Mesenchymal stem cell (in vitro differentiated cells and primary cell): ENCODE data around the gene QSOX2.
"Not testable (repeated sequence)": the region's sequence is repeated elsewhere in the genome, so short reads cannot be mapped to it uniquely, and the experiment has no call there.

Experiments used
- DNase-seq: peaks from one replicate; pipeline ENCODE4 v3.0.0-alpha.2; 2013
- H2AFZ ChIP-seq: one replicate; pipeline ENCODE4 v1.6.1; 2013; ENCODE audit warnings: low read depth, mild to moderate bottlenecking, control low read depth, inconsistent platforms, low read length, moderate library complexity
- H2AK5ac ChIP-seq: 2 replicates; pipeline ENCODE4 v1.6.1; 2013; ENCODE audit warnings: low read length, moderate library complexity, mild to moderate bottlenecking, inconsistent platforms; ENCODE audit not compliant: severe bottlenecking
- H2BK120ac ChIP-seq: one replicate; pipeline ENCODE4 v1.6.1; 2013; ENCODE audit warnings: low read depth, mild to moderate bottlenecking, inconsistent platforms, low read length, moderate library complexity
- H2BK12ac ChIP-seq, 2 experiments: one replicate each; pipeline ENCODE4 v1.6.1; 2013; ENCODE audit warnings: inconsistent platforms in 2 of 2, low read length in 2 of 2, mild to moderate bottlenecking in 2 of 2, moderate library complexity in 2 of 2, control low read depth in 1 of 2
- H2BK15ac ChIP-seq: one replicate; pipeline ENCODE4 v1.6.1; 2013; ENCODE audit warnings: mild to moderate bottlenecking, low read depth, inconsistent platforms; ENCODE audit not compliant: poor library complexity, severe bottlenecking
- H2BK5ac ChIP-seq: 2 replicates; pipeline ENCODE4 v1.6.1; 2013; ENCODE audit warnings: low read depth, mild to moderate bottlenecking, low read length, control low read depth, inconsistent platforms; ENCODE audit not compliant: poor library complexity, severe bottlenecking
- H3K14ac ChIP-seq, 2 experiments: one replicate each; pipeline ENCODE4 v1.6.1; 2013; ENCODE audit warnings: inconsistent platforms in 2 of 2, low read length in 2 of 2, control low read depth in 1 of 2, mild to moderate bottlenecking in 1 of 2, moderate library complexity in 1 of 2
- H3K18ac ChIP-seq, 2 experiments: one replicate each; pipeline ENCODE4 v1.6.1; 2013; ENCODE audit warnings: inconsistent platforms in 2 of 2, low read length in 2 of 2, control low read depth in 1 of 2, low read depth in 1 of 2, mild to moderate bottlenecking in 1 of 2
- H3K23ac ChIP-seq, 2 experiments: one replicate each; pipeline ENCODE4 v1.6.1; 2013; ENCODE audit warnings: inconsistent platforms in 2 of 2, low read length in 2 of 2, mild to moderate bottlenecking in 2 of 2, moderate library complexity in 2 of 2, control low read depth in 1 of 2
- H3K27ac ChIP-seq: 2 replicates; pipeline ENCODE4 v1.5.1; 2013; ENCODE audit warnings: mild to moderate bottlenecking, moderate library complexity, low read length, control low read depth, inconsistent platforms; ENCODE audit not compliant: poor library complexity, severe bottlenecking
- H3K27me3 ChIP-seq, 2 experiments: 2 replicates each; pipeline versions ENCODE4 v1.6.1 to v1.7.0; 2013; ENCODE audit warnings: low read length in 2 of 2, mild to moderate bottlenecking in 2 of 2, moderate library complexity in 2 of 2, control low read depth in 1 of 2, inconsistent platforms in 1 of 2; ENCODE audit not compliant: control insufficient read depth in 1 of 2, insufficient read depth in 1 of 2
- H3K36me3 ChIP-seq, 2 experiments: 2 replicates each; pipeline versions ENCODE4 v1.6.1 to v1.7.0; 2013; ENCODE audit warnings: low read length in 2 of 2, control low read depth in 1 of 2, inconsistent platforms in 1 of 2, low read depth in 1 of 2, mild to moderate bottlenecking in 1 of 2; ENCODE audit not compliant: insufficient read depth in 2 of 2, control insufficient read depth in 1 of 2
- H3K4ac ChIP-seq, 2 experiments: one replicate each; pipeline ENCODE4 v1.6.1; 2013; ENCODE audit warnings: inconsistent platforms in 2 of 2, low read length in 2 of 2, mild to moderate bottlenecking in 2 of 2, moderate library complexity in 2 of 2, control low read depth in 1 of 2, low read depth in 1 of 2
- H3K4me1 ChIP-seq: 2 replicates; pipeline ENCODE4 v1.6.1; 2013; ENCODE audit warnings: low read depth, low read length, control low read depth; ENCODE audit not compliant: control insufficient read depth, insufficient read depth
- H3K4me2 ChIP-seq: 2 replicates; pipeline ENCODE4 v1.6.1; 2013; ENCODE audit warnings: low read length, mild to moderate bottlenecking, inconsistent platforms; ENCODE audit not compliant: poor library complexity, severe bottlenecking
- H3K4me3 ChIP-seq, 2 experiments: 2 replicates each; pipeline versions ENCODE4 v1.5.1 to v1.7.0; 2013; ENCODE audit warnings: low read length in 2 of 2, mild to moderate bottlenecking in 2 of 2, control low read depth in 1 of 2, low read depth in 1 of 2; ENCODE audit not compliant: insufficient read depth in 1 of 2
- H3K79me1 ChIP-seq: replicated peaks from 2 replicates; pipeline ENCODE4 v1.6.1; 2013; ENCODE audit warnings: mild to moderate bottlenecking, control low read depth, low read length, inconsistent platforms; ENCODE audit not compliant: poor library complexity, severe bottlenecking
- H3K9ac ChIP-seq: 2 replicates; pipeline ENCODE4 v1.7.0; 2013; ENCODE audit warnings: mild to moderate bottlenecking, low read length, moderate library complexity
- H3K9me3 ChIP-seq: 2 replicates; pipeline ENCODE4 v1.7.0; 2013; ENCODE audit warnings: mild to moderate bottlenecking, low read length; ENCODE audit not compliant: control insufficient read depth
- H4K8ac ChIP-seq: one replicate; pipeline ENCODE4 v1.6.1; 2013; ENCODE audit warnings: inconsistent platforms, mild to moderate bottlenecking, low read length, moderate library complexity
- H4K91ac ChIP-seq: one replicate; pipeline ENCODE4 v1.6.1; 2013; ENCODE audit warnings: mild to moderate bottlenecking, low read length, inconsistent platforms
- WGBS: methylation state at CpG from one replicate; pipeline ENCODE4 v1.1.7; 2013; ENCODE audit warnings: mixed read lengths; 5-methylcytosine and 5-hydroxymethylcytosine counted together

Gene QSOX2

GRCh38 chr9:136237486-136238341 lies 7.9 kb downstream of the QSOX2 start:
- no peak overlapping the region for H3K23ac ChIP-seq
- no peak overlapping the region for H3K18ac ChIP-seq
- H2BK5ac ChIP-seq = no peak overlapping the region
- 96% methylated on average over 32 of the region's 32 CpGs for WGBS
- H2BK12ac ChIP-seq = no peak overlapping the region
- no peak overlapping the region for H3K4me2 ChIP-seq
- H2AK5ac ChIP-seq = no peak overlapping the region
- H3K27me3 ChIP-seq = no peaks in the 10 kb centered on the region
- H4K8ac ChIP-seq = no peak overlapping the region
- peaks cover 8% of the 10 kb centered on the region for H3K4me1 ChIP-seq
- H2BK15ac ChIP-seq = no peak overlapping the region
- H3K14ac ChIP-seq = peak overlapping the region in 1 of 2 experiments; percentile 10
- no peak overlapping the region for H2BK120ac ChIP-seq
- H3K9ac ChIP-seq = no peak overlapping the region
- DNase-seq = no peak
- H3K27ac ChIP-seq = no peak overlapping the region
- H3K36me3 ChIP-seq = peaks cover 4 to 57% of the 10 kb centered on the region in 2 experiments
- no peaks in the 10 kb centered on the region for H3K9me3 ChIP-seq
- H4K91ac ChIP-seq = no peak overlapping the region
- no peak overlapping the region for H2AFZ ChIP-seq
- no peak overlapping the region for H3K4ac ChIP-seq
- H3K4me3 ChIP-seq = no peak overlapping the region
- H3K79me1 ChIP-seq = peaks cover 72% of the 10 kb centered on the region

DNA sequence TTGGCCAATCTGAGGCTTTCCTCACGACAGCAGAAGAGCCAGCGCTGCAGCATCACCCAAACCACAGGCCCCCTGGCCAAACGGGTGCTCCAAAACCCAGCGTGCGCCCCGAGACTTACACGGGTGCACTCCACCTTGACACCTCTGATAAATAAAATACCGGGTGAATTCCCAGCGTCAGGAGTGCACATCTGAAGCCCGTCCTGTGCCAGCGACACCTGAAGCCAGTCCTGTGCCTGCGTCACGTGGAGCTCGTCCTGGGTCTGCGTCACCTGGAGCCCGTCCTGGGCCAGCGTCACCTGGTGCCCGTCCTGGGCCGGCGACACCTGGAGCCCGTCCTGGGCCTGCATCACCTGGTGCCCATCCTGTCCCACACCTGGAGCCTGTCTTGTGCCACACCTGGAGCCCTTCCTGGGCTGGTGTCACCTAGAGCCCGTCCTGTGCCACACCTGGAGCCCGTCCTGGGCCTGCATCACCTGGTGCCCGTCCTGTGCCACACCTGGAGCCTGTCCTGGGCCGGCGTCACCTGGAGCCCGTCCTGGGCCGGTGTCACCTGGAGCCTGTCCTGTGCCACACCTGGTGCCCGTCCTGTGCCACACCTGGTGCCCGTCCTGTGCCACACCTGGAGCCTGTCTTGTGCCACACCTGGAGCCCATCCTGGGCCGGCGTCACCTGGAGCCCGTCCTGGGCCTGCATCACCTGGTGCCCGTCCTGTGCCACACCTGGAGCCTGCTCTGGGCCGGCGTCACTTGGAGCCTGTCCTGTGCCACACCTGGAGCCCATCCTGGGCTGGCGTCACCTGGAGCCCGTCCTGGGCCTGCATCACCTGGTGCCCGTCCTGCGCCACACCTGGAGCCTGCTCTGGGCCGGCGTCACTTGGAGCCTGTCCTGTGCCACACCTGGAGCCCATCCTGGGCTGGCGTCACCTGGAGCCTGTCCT lies 8.9 kb downstream of the QSOX2 start:
- peaks cover 4 to 51% of the 10 kb centered on the region in 2 experiments for H3K36me3 ChIP-seq
- WGBS = 97% methylated on average over 43 of the region's 43 CpGs
- not testable (repeated sequence) for H3K4ac ChIP-seq, H3K9me3 ChIP-seq, H3K18ac ChIP-seq, H3K14ac ChIP-seq, H2BK120ac ChIP-seq, H2BK15ac ChIP-seq, DNase-seq, H3K9ac ChIP-seq, H3K4me2 ChIP-seq, H3K27me3 ChIP-seq, H3K4me3 ChIP-seq, H2AK5ac ChIP-seq, H3K4me1 ChIP-seq, H4K91ac ChIP-seq, H2AFZ ChIP-seq, H3K23ac ChIP-seq, H2BK5ac ChIP-seq, H2BK12ac ChIP-seq, H3K27ac ChIP-seq, H4K8ac ChIP-seq
- H3K79me1 ChIP-seq = peaks cover 64% of the 10 kb centered on the region

GRCh38 chr9:136235709-136236455 lies 9.7 kb downstream of the QSOX2 start:
- Histone ChIP-seq H3K14ac (no peak overlapping the region), H2AK5ac (no peak overlapping the region), H2BK12ac (no peak overlapping the region), H4K8ac (no peak overlapping the region), H3K4me2 (no peak overlapping the region), H3K36me3 (peaks cover 4 to 47% of the 10 kb centered on the region in 2 experiments), H2AFZ (no peak overlapping the region), H4K91ac (no peak overlapping the region), H2BK120ac (no peak overlapping the region), H2BK15ac (no peak overlapping the region), H3K4me3 (no peak overlapping the region), H3K4me1 (peaks cover 5% of the 10 kb centered on the region), H3K18ac (no peak overlapping the region), H2BK5ac (no peak overlapping the region), H3K4ac (no peak overlapping the region), H3K23ac (no peak overlapping the region), H3K27ac (no peak overlapping the region), H3K9me3 (no peaks in the 10 kb centered on the region), H3K79me1 (peaks cover 62% of the 10 kb centered on the region), H3K9ac (no peak overlapping the region), H3K27me3 (no peaks in the 10 kb centered on the region)
- DNase-seq = no peak
- WGBS = 96% methylated on average over 27 of the region's 27 CpGs
